ENCODE measurements around the gene SIPA1.

SIPA1 gene

GRCh38 chr11:65607614-65608426 is 30.1 kb upstream of the SIPA1 start:
- intact Hi-C loops (cut with DNase I): no loop called here

GRCh38 chr11:65609229-65609628 is 28.7 kb upstream of the SIPA1 start:
- no peak for DNase-seq
- intact Hi-C loops (cut with DNase I): no loop called here

More at GRCh38 chr11:65607614-65608426, 30.1 kb upstream of the SIPA1 start:
- no peak for DNase-seq

- intact Hi-C loops (cut with DNase I): no loop called here
- DNase-seq: no peak
These were observed 28.2 kb upstream of the SIPA1 start for GRCh38 chr11:65609665-65610064.

- intact Hi-C loops (cut with DNase I): no loop called here
- DNase-seq: peak in 2 of 42 donors; percentile 39 to 50
These were observed 27.5 kb upstream of the SIPA1 start for GRCh38 chr11:65610404-65610803.

DNA sequence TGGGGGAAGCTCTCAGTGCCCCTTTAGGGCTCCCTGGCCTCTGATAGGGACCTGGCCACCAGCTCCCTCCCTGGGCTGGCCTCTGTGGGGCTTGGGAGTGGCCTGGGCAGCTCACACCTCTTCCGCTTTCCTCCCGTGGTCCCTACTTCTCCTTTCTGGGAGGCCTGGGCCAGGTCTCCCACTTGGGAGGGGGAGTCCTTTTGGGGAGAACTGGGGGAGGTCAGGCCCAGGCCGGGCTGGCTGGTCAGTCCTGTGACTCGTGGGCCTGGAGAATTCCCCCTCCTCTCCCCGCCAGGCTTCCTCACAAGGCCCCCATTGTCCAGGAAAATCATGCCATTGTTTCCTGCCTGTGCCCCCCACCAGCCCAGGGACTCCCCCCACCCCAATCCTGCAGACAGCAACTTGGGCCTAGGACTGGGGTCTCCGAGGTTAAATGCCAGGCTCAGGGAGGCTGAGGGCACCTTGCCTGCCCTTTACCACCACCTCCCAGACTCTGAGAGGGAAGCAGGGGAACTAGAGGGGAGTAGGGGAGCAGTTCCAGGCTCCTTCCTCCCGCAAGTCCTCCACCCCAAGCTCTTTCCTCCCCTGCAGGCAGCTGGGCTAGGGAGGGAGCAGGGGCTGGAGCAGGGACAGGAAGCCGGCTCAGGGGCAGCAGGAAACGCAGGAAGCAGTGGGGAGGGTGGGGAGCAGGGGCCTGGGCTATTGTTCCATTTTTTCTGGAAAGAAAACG is 26.7 kb upstream of the SIPA1 start:
- intact Hi-C loops (cut with DNase I): no loop called here

GRCh38 chr11:65611758-65612603 is 25.9 kb upstream of the SIPA1 start:
- intact Hi-C loops (cut with DNase I): no loop called here
- peak in 2 of 42 donors; percentile 19 to 44 for DNase-seq

More for the DNA sequence above, 26.7 kb upstream of the SIPA1 start:
- DNase-seq: peak; percentile 68 to 94 (median 85)

DNA sequence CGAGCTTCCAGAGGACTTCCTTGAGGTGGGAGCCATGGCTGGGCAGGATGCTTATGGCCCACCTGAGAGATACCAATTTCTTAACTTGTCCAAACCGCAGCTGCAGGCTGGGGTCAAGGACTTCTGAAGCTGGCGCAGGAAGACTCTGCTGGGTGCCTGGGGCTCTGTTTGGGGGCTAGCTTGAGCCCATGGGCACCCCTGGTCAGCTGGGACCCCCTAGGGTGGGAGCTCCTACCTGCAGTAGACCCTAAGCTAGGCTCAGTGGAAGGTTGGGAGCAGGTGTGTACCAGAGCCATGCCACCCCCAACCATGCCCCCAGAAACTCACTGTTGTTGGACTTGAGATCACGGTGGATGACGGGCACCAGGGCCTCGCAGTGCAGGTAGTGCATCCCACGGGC is 25.2 kb upstream of the SIPA1 start:
- DNase-seq: no peak
- intact Hi-C loops (cut with DNase I): no loop called here

GRCh38 chr11:65613091-65613928 is 24.6 kb upstream of the SIPA1 start:
- peak in 7 of 42 donors; percentile 19 to 44 (median 26) for DNase-seq
- intact Hi-C loops (cut with DNase I): no loop called here

DNA sequence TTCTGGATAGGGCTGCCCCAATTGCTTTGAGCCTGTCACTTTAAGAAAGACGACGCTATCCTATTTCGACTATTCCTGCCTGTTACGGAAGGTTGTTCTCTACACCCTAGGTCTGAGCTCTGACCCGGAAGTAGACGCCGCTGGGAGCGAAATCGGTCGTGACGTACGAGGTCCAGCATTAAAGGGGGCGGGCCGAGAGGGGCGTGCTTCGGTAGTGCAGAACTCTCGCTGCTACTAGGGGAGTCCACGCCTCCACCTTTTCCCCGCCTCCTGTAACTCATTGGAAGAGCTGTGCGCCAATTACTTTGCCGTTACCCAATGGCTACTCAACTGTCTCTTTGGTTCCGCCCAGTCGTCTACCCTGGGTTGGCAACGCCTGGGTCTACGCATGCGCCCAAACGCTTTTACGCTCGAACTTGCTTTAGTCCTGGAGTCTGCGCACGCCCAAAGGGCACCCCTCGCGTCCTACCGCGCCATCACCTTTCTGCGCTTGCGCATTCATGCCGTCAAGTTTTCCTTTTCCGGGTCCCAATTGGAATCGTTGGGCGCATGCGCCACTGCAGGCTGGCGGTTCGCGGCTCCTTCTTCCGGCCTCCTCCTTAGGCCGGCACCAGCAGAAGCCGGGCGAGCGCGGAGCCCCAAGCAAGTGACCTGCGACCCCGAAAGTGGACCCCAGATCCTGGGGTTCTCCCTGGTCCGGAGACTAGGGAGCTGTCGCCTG is 22.5 kb upstream of the SIPA1 start, which contains the start of gene PCNX3:
TSS of gene PCNX3 (plus strand) at position 548 of the 721 bp plus-strand sequence. CDS start 536 bp downstream, outside the sequence.
- peak; percentile 99 to 100 (median 100) for DNase-seq
- intact Hi-C loops (cut with DNase I): loop anchor here (2.0 to 5.0 kb wide), 2 partner anchors 37 to 45 kb away; partner anchors contain the start of gene ZNRD2

GRCh38 chr11:65615950-65616574 is 21.8 kb upstream of the SIPA1 start:
- intact Hi-C loops (cut with DNase I): loop anchor here (2.0 to 5.0 kb wide), 2 partner anchors 36 to 45 kb away; partner anchors contain the start of gene ZNRD2
- peak in 2 of 42 donors; percentile 9 to 18 for DNase-seq

DNA sequence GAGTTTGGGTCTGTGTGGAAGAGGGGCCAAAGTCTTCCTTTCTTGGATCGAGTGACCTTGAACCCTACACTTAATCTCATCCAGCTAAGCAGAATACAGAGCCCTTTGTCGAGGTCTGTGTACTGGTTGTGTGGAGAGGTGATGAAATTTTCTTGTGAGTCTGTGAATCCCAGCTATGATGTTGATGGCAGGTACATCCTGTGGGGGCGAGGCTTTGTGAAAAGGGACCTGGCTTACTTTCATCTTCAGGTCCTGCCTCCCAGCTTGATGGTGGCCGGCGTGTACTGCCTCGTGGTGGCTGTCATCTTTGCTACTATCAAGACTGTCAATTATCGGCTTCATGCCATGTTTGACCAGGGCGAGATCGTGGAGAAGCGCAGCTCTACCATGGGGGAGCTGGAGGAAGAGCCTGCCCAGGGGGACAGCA is 21.3 kb upstream of the SIPA1 start:
- no peak for DNase-seq
- intact Hi-C loops (cut with DNase I): loop anchor here (5.0 kb wide), 1 partner anchor 36 kb away; no protein-coding TSS in a partner anchor

GRCh38 chr11:65617136-65617850 is 20.6 kb upstream of the SIPA1 start:
- DNase-seq: no peak
- intact Hi-C loops (cut with DNase I): loop anchor here (5.0 kb wide), 1 partner anchor 35 kb away; no protein-coding TSS in a partner anchor

GRCh38 chr11:65617990-65618751 is 19.7 kb upstream of the SIPA1 start:
- intact Hi-C loops (cut with DNase I): loop anchor here (5.0 kb wide), 1 partner anchor 34 kb away; no protein-coding TSS in a partner anchor

DNA sequence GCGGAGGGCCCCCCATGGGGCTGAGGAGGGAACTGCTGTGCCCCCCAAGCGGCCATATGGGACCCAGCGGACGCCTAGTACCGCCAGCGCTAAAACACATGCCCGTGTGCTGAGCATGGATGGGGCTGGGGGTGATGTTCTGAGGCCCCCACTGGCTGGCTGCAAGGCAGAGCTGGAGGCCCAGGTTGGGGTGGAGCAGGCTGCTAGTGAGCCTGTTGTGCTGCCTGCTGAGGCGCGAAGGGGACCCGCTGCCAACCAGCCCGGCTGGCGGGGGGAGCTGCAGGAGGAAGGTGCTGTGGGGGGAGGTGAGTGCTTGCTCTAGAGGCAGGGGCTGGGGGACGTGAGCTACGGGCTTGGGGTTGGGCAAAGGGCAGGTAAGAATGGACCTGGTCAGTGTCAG is 19.1 kb upstream of the SIPA1 start:
- intact Hi-C loops (cut with DNase I): loop anchor here (5.0 kb wide), 1 partner anchor 34 kb away; no protein-coding TSS in a partner anchor
- DNase-seq: no peak

More at GRCh38 chr11:65617990-65618751, 19.7 kb upstream of the SIPA1 start:
- no peak for DNase-seq

DNA sequence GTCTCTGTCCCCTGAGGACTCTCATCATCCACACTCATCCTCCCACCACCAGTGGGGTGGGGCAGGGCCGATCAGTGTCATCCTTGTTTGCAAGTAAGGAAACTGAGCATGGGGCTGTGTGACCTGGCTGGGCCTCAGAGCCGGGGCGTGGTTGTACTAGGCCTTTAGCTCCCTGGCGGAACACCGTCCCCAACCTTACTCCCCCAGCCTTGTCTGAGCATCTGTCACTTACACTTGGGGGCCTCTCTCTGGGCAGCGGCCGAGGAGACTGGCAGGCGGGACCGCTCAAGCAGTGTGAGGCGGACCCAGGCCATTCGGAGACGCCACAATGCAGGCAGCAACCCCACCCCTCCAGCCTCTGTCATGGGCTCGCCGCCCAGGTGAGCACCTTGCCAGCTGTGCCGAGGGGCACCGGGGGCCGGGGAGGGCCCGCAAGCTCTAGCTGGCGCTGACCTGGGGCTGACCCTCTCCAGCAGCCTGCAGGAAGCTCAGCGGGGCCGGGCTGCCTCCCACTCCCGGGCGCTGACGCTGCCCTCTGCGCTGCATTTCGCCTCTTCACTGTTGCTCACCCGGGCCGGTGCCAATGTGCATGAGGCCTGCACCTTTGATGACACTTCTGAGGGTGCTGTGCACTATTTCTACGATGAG is 18.5 kb upstream of the SIPA1 start:
- intact Hi-C loops (cut with DNase I): loop anchor here (5.0 kb wide), 1 partner anchor 33 kb away; no protein-coding TSS in a partner anchor
- no peak for DNase-seq

Measured in head of caudate nucleus (tissue), 42 donors.